Fibroblast of mammary gland (primary cell): ENCODE results near the gene CPZ.

Source experiments
- DNase-seq: peaks from one replicate; pipeline ENCODE4 v3.0.0-alpha.2; 2010; ENCODE audit warnings: low read depth
- H3K4me3 ChIP-seq: 2 replicates; pipeline ENCODE4 v1.5.1; 2011; ENCODE audit warnings: low read depth, mild to moderate bottlenecking, low read length, moderate library complexity; ENCODE audit not compliant: control insufficient read depth
- TF ChIP-seq, protein P1 (sequence below): conservative IDR thresholded peaks from 2 replicates; pipeline ENCODE4 v1.5.1; 2011; ENCODE audit warnings: low read depth, low read length, inconsistent platforms; ENCODE audit not compliant: control insufficient read depth, insufficient read depth

The CPZ gene

DNA sequence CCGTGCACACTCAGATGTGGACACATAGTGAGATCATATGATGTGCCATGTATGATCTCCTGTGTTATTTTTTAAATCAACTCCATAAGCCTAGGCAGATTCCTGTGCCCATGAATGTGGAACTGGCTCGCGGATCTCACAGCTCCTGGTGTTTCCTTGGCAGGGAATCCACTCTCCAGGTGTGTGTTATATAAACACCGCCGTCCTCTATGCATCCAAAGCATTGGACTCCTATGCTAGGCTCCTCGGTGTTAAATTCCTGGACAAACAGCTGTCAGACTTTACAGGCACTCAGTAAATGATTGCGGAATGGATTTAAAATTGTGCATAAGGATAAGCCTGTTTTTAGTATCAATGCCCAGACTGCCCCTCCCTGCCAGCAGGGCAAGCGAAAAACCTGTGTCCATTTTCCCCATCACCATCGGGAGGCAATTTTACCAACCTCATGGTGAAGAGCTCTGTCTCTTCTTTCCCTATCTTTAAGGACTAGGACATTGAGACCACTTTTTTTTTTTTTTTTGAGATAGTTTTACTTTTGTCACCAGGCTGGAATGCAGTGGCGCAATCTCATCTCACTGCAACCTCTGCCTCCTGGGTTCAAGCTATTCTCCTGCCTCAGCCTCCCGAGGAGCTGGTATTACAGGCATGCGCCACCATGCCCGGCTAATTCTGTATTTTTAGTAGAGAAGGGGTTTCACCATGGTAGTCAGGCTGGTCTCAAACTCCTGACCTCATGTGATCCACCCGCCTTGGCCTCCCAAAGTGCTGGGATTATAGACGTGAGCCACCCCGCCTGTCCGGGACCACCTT, 36.0 kb upstream of the CPZ start:
- H3K4me3 ChIP-seq: no peak overlapping the region
- TF ChIP-seq, protein P1, sequence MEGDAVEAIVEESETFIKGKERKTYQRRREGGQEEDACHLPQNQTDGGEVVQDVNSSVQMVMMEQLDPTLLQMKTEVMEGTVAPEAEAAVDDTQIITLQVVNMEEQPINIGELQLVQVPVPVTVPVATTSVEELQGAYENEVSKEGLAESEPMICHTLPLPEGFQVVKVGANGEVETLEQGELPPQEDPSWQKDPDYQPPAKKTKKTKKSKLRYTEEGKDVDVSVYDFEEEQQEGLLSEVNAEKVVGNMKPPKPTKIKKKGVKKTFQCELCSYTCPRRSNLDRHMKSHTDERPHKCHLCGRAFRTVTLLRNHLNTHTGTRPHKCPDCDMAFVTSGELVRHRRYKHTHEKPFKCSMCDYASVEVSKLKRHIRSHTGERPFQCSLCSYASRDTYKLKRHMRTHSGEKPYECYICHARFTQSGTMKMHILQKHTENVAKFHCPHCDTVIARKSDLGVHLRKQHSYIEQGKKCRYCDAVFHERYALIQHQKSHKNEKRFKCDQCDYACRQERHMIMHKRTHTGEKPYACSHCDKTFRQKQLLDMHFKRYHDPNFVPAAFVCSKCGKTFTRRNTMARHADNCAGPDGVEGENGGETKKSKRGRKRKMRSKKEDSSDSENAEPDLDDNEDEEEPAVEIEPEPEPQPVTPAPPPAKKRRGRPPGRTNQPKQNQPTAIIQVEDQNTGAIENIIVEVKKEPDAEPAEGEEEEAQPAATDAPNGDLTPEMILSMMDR: no peak
- DNase-seq: no peak

DNA sequence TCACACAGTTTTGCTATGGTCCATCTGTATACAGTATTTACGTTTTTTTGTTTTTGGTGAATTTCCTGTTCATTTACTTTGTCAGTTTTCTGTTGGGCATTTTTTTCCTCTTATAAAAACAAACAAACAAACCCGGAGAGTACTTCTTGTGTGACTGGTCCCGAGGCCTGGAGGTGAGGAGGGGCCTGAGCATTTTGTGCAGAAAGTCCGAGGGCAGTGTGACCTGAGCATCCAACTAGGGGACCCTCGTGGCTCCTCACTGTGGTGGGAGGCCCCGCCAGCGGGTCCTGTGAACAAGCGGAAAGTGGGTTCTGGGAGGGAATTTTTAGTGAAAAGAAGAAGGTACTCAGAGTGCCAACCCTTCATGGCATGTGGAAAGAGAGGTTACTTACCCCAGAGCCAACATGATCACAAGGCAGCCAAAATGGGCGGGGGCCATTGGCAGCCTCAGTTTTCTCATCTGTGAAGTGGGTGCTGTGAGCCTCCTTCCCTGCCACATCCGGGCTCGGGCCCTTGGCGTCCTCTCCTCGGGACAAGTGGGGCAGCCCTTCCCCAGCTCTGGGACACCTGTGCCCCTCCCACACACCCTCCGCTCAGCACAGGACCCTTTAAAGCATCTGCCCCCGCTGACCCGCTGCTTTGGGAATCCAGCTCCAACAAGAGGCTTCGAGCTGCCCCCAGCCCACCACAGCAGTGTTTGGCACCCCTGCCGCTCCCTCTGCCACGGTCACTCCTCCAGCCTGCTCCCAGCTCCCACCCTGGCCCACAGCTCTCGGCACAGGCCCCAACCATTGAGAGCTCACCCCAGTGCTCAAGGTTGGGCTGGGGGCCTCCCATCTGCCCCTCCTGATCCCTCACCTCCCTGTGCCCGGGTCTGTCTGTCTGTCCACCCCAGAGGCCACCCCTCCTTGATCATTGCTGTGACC, 35.2 kb upstream of the CPZ start:
- no peak for DNase-seq
- no peak overlapping the region for H3K4me3 ChIP-seq
- TF ChIP-seq, protein P1: no peak

DNA sequence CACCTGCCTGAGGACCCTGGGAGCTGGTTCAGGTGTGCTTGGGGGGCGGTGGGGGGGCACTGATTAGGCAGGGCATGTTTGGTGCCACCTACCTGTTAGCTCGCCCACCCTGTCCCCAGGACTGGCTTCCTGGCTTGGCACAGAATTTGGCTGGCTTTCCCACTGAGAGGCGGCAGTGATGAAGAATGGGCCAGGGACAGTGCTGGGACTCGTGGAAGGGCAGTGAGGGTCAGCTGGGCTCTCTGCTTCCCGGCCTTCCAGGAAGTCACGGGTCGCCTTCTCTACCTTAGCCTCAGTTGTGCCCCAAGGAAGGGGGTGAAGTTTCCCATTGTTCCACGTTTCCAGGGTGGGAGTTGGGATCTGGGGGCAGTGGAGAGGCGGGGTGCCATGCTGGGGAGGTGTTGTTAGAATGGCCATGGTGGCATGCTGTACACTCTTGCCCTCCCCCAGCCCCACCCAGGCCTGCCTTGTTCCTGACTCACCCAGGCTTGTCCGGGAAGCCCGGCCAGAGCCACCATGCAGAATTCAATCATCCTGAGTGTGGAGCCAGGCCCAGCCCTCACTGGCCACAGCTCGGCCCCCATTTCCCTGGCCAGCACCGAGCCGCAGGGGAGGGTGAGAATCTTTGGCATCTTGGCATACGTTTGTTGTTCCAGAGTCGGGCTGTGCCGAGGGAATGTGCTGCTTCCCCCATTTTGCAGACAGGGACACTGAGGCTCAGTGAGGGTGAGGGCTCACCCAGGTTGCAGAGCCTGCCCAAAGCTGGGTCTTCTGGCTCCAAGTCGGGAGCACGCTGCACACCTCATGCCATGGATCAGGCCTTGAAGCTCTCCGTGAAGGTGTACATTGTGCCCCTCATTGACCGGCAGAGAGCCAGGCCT, 34.2 kb upstream of the CPZ start:
- DNase-seq: no peak
- TF ChIP-seq, protein P1: no peak
- no peak overlapping the region for H3K4me3 ChIP-seq

DNA sequence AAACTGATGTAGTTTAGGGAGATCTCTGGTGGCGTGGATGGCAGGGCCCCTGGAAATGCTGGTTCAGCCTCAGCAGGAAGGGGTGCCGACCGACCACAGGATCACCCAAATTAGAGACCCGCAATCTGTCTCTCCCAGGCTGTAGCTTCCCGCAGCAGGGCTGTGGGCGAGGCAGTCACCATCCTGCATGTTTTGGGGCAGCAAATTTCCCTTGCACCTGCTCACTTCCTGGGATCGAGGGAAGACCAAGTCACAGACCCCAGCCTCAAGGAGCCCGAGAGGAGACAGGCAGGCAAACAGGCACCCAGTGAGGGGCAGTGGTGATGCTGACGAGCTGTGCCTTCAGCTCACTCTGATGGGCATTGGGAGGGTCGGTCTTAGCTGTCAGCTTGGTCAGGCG, 33.6 kb upstream of the CPZ start:
- H3K4me3 ChIP-seq: no peak overlapping the region
- TF ChIP-seq, protein P1: no peak
- no peak for DNase-seq

DNA sequence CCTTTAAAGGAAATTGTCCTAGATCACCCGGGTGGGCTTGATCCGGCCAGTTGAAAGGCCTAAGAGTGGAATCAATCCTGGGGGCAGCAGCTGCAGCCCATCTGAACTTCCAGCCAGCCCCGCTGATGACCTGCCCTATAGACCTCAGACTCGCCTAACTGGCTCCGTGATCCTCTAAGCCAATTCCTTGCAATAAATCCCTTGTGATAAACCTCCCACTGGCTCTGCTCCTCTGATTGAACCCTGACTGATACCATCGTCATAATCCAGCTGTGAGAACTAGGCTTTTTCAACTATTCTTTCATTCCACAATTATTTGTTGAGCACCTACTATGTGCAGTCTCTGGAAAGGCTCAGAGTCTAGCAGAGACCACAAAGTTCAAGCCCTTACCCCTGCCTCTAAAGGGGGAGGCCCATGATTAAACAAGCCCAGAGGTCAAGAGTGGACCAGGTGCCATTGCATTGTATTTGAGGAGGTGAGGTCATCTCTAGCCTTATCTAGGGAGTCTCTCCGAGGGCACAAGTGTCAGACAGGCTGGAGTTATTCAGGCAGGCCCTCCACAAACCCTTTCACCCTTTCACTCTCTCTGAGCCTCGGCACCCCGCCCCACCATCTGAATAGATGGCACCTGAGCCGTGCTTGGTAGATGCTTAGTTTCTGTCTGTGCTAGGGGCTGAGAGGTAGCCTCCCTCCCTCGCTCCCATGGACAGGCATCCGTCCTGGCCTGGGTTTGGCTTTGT, 32.9 kb upstream of the CPZ start:
- TF ChIP-seq, protein P1: no peak
- no peak overlapping the region for H3K4me3 ChIP-seq
- DNase-seq: no peak
